HG02852 (cell line): ENCODE results near the gene PIM1.
A peak's percentile ranks its signal among the peaks of the same experiment; 100 is the strongest.
"Not testable (repeated sequence)": the region's sequence is repeated elsewhere in the genome, so short reads cannot be mapped to it uniquely, and the experiment has no call there.

Experiments
- ATAC-seq: cut with Tn5 transposase; IDR thresholded peaks from one replicate; pipeline ENCODE4 v1.9.1; 2021; ENCODE audit warnings: mild to moderate bottlenecking, moderate library complexity; ENCODE audit not compliant: unreplicated experiment

Gene PIM1

DNA sequence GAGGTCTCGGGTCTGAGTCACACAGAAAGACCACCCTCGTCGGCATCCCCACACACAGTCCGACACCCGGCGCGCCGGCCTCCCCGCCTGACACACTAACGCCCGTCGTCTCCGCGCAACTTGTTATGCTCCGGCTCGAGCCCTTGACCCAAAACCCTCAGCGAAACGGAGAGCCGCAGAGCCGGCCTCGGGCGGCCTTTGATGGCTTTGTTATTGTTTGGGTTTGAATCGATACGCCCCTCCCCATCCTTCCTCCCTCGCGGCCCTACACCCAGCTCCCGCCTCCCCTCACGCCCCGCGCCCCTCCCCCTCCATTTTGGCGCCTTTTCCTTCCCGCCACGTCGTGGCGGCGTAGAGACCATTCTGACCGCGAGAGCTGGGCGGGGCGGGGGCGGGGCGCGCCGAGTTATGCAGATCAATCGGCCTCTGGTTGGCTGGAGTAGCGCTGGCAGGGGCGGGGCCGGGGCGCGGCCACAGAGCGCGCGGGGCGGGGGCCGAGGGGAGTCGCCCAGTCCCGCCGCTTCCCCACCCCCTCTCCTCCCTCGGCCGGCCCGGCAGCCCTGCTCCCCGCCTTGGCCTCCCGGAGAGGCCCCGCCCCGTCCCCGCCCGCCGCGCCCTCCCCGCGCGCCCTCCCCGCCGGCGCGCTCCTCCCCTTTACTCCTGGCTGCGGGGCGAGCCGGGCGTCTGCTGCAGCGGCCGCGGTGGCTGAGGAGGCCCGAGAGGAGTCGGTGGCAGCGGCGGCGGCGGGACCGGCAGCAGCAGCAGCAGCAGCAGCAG lies at the start of gene PIM1:
TSS of gene PIM1 (plus strand) at position 657 of the 777 bp plus-strand sequence. CDS start 424 bp downstream, outside the sequence.
- ATAC-seq: peak; percentile 71

- ATAC-seq: no peak
Measured at GRCh38 chr6:37121556-37121955, 48.4 kb upstream of the PIM1 start.

GRCh38 chr6:37122861-37123260 lies 47.1 kb upstream of the PIM1 start:
- no peak for ATAC-seq

GRCh38 chr6:37123957-37124729 lies 45.8 kb upstream of the PIM1 start:
- ATAC-seq: no peak

GRCh38 chr6:37125774-37126492 lies 44.0 kb upstream of the PIM1 start:
- no peak for ATAC-seq

- ATAC-seq: no peak
Measured at GRCh38 chr6:37126493-37126958, 43.4 kb upstream of the PIM1 start.

- no peak for ATAC-seq
Measured at GRCh38 chr6:37126961-37127616, 42.9 kb upstream of the PIM1 start.

GRCh38 chr6:37127961-37128862 lies 41.7 kb upstream of the PIM1 start:
- no peak for ATAC-seq

- not testable (repeated sequence) for ATAC-seq
Measured at GRCh38 chr6:37128863-37129443, 41.0 kb upstream of the PIM1 start.

DNA sequence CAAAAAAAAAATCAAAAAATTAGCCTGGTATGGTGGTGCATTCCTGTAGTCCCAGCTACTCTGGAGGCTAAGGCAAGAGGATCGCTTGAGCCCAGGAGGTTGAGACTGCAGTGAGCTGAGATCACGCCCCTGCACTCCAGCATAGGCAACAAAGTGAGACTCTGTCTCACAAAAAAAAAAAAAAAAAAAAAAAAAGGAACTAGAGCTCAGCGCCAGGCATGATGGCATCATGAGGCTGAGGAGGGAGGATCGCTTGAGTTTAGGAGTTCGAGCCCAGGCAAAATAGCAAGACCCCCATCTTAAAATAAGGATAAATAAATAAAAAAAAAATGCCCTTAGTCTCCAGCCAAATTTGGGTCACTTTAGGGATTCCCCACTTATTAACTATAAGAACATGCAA lies 40.4 kb upstream of the PIM1 start:
- ATAC-seq: no peak

- no peak for ATAC-seq
Measured at GRCh38 chr6:37130704-37131103, 39.2 kb upstream of the PIM1 start.

DNA sequence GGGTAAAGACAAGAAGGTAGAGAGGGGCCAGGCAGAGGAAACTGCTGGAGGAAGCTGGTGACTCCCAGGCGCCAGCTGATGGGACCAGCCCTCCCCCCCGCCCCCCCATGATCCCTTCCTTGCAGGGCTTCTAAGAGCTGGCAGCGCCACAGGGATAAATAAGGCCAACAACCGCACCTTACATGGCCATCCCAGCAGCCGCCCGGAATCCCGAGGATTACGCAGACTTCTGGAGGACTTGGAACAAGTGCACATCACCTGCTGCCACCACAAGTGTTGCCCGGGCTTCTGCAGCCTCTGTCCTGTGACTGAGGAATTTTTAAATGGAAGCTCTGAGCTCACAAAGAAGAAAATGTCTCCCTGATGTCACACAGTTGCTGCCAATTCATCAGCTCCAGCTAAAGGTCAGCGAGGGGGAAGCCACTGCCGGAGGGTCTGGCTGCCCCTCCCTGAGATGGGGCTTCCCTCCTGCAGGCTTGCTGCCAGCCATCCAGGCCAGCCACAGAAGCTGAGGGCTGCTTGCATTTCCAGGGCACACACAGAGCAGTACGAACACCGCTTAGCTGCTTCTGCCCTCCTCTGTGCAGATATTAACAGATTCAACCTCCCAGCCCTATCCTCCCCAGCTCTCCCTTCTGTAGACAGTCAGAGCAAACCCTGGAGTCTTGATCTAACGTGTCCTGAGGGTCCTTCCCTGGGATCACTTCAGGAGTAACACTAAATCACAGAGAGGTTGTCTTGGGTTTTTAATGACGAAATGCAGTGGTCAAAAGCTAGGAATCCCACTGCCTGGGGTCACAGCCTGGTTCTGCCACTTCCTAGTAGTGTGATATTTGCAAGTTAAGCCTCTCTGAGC lies 38.6 kb upstream of the PIM1 start:
- ATAC-seq: no peak

- no peak for ATAC-seq
Measured at GRCh38 chr6:37131960-37132253, 38.0 kb upstream of the PIM1 start.

GRCh38 chr6:37134036-37134395 lies 35.9 kb upstream of the PIM1 start:
- ATAC-seq: no peak

DNA sequence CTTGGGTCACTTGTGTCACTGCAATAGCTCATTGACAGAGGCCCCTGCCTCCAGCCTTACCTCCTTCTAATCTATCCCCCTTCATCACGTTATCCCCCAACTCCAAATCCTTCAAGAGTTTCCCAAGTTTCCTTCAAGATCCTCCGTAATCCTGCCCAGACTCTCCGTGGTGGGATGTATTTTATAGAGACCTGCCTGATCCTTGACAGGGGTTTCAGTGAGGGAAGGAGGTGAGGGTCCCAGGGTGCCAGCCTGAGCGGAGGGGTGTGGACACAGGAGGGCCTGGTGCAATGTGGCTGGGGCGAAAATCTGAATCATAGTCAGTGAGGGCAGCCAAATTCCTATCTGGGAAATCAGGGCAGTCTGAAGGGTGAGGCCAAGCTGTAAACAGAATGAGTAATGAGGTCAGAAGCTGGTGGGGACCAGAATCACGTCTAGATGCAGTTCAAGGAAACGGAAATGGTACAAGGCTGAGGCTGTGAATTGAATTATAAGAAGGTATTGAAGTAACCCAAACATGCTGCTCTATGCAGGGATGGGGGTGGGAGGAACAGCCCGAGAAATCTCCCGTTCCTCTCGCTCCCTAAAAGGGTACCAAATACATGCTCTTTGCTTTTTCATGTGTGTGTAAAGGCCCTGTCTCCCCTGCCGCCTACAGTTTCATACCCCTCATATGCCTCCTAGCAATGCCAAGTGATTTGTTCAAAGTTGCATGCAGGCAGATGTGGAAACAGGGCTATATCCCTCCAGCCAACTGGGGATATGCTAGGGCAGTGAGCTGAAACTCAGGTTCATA lies 35.4 kb upstream of the PIM1 start:
- ATAC-seq: no peak

- no peak for ATAC-seq
Measured at GRCh38 chr6:37135835-37136694, 33.9 kb upstream of the PIM1 start.

- ATAC-seq: no peak
Measured at GRCh38 chr6:37136821-37137200, 33.1 kb upstream of the PIM1 start.
